Suprapubic skin (tissue), 4 donors: ENCODE data around the gene HES2. TPM values are rescaled to one million over a fixed set of nuclear protein-coding genes. Genes with fewer than 3 reads are reported as not detected.
A peak's percentile ranks its signal among the peaks of the same experiment; 100 is the strongest.
"Not testable (repeated sequence)": the region's sequence is repeated elsewhere in the genome, so short reads cannot be mapped to it uniquely, and the experiment has no call there.

ENCODE experiments used
- DNase-seq, 2 donors: peaks; one replicate each; pipeline ENCODE4 v3.0.0-alpha.2; 2019; ENCODE audit warnings: low spot score in 2 of 2
- H3K27ac ChIP-seq: fragments of 200-600 bp; sonication (generic); one replicate; pipeline ENCODE4 v1.5.1; 2019
- H3K27me3 ChIP-seq: fragments of 200-600 bp; sonication (generic); one replicate; pipeline ENCODE4 v1.5.1; 2019
- H3K36me3 ChIP-seq: fragments of 200-600 bp; sonication (generic); one replicate; pipeline ENCODE4 v1.5.1; 2019
- H3K4me1 ChIP-seq: fragments of 200-600 bp; sonication (generic); one replicate; pipeline ENCODE4 v1.5.1; 2019
- H3K4me3 ChIP-seq: fragments of 200-600 bp; sonication (generic); one replicate; pipeline ENCODE4 v1.5.1; 2019; ENCODE audit warnings: mild to moderate bottlenecking
- H3K9me3 ChIP-seq: fragments of 200-600 bp; sonication (generic); one replicate; pipeline ENCODE4 v1.5.1; 2019
- CTCF ChIP-seq, 2 donors: fragments of 200-600 bp in 1 of 2; fragments of 450-650 bp in 1 of 2; sonication (generic) in 1 of 2; IDR thresholded peaks; one replicate each; pipeline ENCODE4 v1.5.1; 2016 to 2019; ENCODE audit warnings: antibody characterized with exemption in 2 of 2, mild to moderate bottlenecking in 1 of 2, moderate library complexity in 1 of 2
- EP300 ChIP-seq: sonication (generic); formaldehyde crosslinking; IDR thresholded peaks from one replicate; pipeline ENCODE4 v1.6.1; 2017; ENCODE audit warnings: antibody characterized with exemption
- POLR2A ChIP-seq, 2 donors: fragments of 450-650 bp; IDR thresholded peaks; one replicate each; pipeline ENCODE4 v1.6.1; 2017; ENCODE audit warnings: antibody characterized with exemption in 2 of 2, mild to moderate bottlenecking in 2 of 2, moderate library complexity in 2 of 2
- POLR2AphosphoS5 ChIP-seq, 3 donors: sonication (generic); formaldehyde crosslinking; IDR thresholded peaks; one replicate each; pipeline ENCODE4 v1.6.1; 2017; ENCODE audit warnings: antibody characterized with exemption in 3 of 3
- WGBS: methylation state at CpG from one replicate; pipeline ENCODE4 v1.1.5; 2018; 5-methylcytosine and 5-hydroxymethylcytosine counted together
- total RNA-seq, 4 donors: library from RNA; depleted of rRNA; stranded (reverse); fragments of >200 nt; gene quantifications; one replicate each; pipeline ENCODE4 v1.1.0, GENCODE V29; 2016

Gene HES2
- total RNA-seq, 4 donors from 2014 or later, result 18.2 to 36.4 (median 24.9) TPM

DNA sequence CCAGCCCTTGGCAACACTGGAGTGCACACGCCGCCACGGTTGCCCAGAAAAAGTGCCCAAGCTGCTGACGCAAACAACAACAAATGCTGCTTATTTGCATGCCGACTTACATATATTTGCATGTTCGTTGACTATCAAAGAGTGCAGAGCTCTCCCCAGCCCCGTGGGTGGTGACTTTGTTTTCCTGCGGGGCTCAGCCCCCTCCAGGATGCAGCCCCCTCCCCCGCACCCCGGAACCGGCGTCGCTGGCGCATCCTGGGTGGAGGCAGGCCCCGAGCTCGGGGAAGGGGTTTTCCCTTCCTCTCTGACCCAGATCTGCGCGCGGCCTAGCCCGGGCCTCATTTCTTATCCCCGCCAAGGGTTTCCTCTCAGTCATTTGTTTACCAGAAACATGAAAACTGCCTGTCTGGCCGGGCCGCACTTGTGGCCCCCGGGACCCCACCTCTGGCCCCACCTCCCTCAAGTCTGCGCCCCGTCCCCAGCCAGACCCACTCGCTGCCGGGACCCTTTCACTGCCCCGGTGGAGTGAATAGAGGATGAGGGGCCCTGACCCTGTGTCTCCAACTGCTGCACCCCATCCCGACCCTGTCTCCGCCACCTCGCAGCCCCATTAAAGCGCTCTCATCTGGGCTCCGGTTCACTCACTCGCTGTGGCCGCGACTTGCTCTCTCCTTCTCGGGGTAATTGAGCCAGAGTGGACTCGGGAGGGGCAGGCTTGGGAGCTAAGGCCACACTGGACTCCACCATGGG, 40.8 kb upstream of the HES2 start:
- H3K27me3 ChIP-seq, result peaks cover 28% of the 10 kb centered on the region
- H3K27ac ChIP-seq, result no peak overlapping the region
- peak overlapping the region; percentile 27 for H3K4me3 ChIP-seq
- no peak for TF ChIP-seq CTCF (IDR thresholded peaks at IDR 0.05)
- TF ChIP-seq EP300, result no peak
- TF ChIP-seq POLR2AphosphoS5 (IDR thresholded peaks at IDR 0.05), result no peak
- no peak for TF ChIP-seq POLR2A (IDR thresholded peaks at IDR 0.05)
- no peaks in the 10 kb centered on the region for H3K9me3 ChIP-seq
- DNase-seq, result no peak
- 35% methylated on average over 39 of the region's 39 CpGs for WGBS
- H3K36me3 ChIP-seq, result peaks cover 25% of the 10 kb centered on the region
- H3K4me1 ChIP-seq, result peaks cover 15% of the 10 kb centered on the region

- TF ChIP-seq POLR2AphosphoS5 (IDR thresholded peaks at IDR 0.05), result no peak
- Histone ChIP-seq H3K27ac (no peak overlapping the region), H3K27me3 (peaks cover 31% of the 10 kb centered on the region), H3K36me3 (peaks cover 25% of the 10 kb centered on the region), H3K4me1 (peaks cover 21% of the 10 kb centered on the region), H3K4me3 (peak overlapping the region; percentile 27), H3K9me3 (no peaks in the 10 kb centered on the region)
- 17% methylated on average over 9 of the region's 18 CpGs for WGBS
- no peak for DNase-seq
These were observed 40.1 kb upstream of the HES2 start for GRCh38 chr1:6459850-6460265.

- Histone ChIP-seq H3K27ac (no peak overlapping the region), H3K9me3 (no peaks in the 10 kb centered on the region), H3K27me3 (peaks cover 58% of the 10 kb centered on the region), H3K36me3 (peaks cover 7% of the 10 kb centered on the region), H3K4me1 (peaks cover 34% of the 10 kb centered on the region), H3K4me3 (no peak overlapping the region)
- DNase-seq, result no peak
- 75% methylated on average over 8 of the region's 11 CpGs for whole genome bisulfite sequencing
- no peak for TF ChIP-seq EP300
These were observed 37.2 kb upstream of the HES2 start for GRCh38 chr1:6456800-6457466.

DNA sequence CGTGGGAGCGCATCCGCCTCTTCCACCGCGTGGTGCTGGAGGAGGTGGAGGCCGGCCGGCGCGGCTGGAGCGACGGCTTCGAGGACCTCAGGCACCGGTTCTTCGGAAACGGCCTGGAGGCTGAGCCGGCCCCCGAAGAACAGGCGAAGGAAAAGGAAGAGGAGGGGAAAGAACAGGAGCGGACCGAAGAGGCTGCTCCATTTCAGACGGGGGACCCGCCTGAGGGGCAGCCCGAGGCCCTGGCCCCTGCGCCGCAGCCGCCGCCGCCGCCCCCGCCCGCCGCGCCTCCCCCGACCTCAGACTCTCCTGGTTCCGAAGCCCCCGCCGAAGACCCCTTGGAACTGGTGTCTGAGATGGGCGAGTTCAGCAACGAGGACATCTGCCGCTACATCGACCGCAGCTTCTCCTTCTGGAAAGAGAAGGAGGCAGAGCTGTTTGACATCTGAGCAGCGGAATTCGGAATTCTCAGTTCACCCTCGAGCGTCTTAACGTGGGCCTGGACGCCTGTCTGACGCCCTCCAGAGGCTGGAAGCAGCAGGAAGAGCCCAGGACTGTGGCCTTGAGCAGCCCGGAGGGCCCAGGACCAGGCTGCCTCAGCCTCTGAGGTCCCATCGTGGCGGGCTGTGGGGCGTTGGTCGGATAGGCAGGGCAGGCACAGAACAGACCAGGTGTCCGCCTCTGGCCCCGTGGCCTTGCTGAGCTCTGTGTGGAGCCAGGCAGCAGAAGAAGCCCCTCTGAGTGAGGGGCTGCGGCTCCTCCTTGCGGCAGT, 36.2 kb upstream of the HES2 start:
- H3K27ac ChIP-seq, DNase-seq, H3K9me3 ChIP-seq, H3K36me3 ChIP-seq, H3K4me3 ChIP-seq: not testable (repeated sequence)
- WGBS, result 70% methylated on average over 6 of the region's 58 CpGs
- Histone ChIP-seq H3K4me1 (peaks cover 30% of the 10 kb centered on the region), H3K27me3 (peaks cover 65% of the 10 kb centered on the region)

DNA sequence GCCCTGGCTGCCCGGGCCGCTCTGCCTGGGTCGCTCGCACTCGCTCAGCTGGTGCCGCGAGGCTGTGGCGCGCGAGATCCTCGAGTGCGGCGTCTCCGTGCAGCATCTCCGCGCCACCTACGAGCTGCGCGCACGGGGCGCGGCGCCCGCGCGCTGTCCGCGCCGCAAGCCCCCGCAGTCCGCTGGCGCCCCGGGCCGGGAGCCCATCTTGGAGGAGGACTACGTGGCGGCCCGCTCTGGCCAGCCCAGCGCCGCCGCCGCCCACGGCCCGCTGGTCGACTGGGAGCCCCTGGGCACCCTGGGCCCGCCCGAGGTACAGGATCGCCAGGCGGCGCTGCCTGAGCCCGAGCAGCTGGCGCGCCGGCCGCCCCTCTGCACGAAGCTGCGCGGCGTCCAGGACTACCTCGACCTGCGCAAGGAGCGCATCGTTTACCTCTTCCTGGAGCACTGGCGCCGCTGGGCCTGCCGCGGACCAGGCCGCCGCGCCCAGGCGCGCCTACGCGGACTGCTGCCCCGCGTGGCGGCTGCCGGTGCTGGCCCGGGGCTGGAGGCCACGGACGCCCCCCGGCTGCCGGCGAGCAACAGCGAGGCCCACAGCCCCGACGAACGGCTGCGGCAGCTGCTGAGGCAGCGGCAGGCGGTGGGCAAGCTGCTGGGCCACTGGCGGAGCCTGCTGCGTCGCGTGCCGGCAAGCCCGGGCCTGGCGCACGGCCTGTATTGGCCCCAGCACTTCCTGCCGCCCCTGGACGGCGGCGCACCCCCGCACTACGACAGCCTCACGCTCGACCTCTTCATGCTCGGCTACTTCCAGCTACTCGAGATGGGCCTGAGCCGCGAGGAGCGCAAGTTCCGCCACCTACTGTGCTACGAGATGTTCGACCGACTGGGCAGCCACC, 35.4 kb upstream of the HES2 start:
- H3K36me3 ChIP-seq, result no peaks in the 10 kb centered on the region
- no peak overlapping the region for H3K27ac ChIP-seq
- no peak for DNase-seq
- peak overlapping the region; percentile 26 for H3K4me3 ChIP-seq
- no peaks in the 10 kb centered on the region for H3K9me3 ChIP-seq
- peaks cover 73% of the 10 kb centered on the region for H3K27me3 ChIP-seq
- WGBS, result 9% methylated on average over 19 of the region's 115 CpGs
- TF ChIP-seq POLR2AphosphoS5 (IDR thresholded peaks at IDR 0.05) (no peak), POLR2A (IDR thresholded peaks at IDR 0.05) (no peak), EP300 (no peak), CTCF (IDR thresholded peaks at IDR 0.05) (no peak)
- H3K4me1 ChIP-seq, result peaks cover 26% of the 10 kb centered on the region

DNA sequence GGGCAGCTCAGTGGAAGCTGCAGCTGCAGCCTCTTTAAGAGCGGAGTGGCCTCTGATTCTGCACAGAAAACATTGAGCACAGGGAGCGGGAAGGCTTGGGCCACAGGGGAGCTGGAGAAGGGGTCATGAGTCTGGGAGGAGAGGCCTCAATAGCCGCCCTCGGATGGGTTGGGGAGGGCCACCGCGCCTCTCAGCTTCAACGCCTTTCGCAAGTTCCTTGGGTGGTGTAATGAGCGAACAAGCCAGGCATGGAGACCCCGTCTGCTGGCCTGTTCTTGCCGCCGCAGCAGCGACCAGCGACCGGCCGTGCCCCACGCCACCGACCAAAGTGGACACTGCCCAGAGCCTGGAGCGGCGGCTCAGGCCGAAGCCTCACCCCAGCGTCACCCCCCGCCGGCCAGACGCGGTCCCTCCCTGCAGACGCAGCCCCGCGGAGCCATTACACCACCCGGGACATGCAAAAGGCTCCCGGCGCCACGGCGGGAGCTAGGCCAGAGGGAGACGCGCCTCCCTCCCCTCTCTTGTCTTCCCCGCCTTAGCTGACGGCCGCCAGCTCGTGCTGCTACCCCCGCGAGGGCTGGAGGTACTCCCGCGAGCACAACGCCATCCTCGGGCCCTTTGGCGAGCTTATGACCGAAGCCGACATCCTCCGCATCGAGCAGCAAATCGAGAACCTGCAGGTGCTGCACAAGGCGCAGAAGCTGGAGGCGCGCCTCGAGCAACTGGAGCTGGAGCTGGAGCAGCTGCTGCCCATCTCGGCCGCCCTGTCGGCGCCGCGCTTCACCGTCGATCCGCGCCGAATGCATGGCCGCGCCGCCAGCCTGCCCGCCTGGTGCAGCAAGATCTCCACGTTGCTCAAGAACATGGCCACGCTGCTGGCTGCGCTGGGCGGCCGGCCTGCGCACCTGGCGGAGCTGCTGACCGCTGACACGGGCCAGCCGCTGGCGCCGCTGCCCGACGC, 34.5 kb upstream of the HES2 start:
- DNase-seq, H3K36me3 ChIP-seq, H3K9me3 ChIP-seq, H3K27ac ChIP-seq: not testable (repeated sequence)
- Histone ChIP-seq H3K27me3 (peaks cover 82% of the 10 kb centered on the region), H3K4me3 (peak overlapping the region; percentile 26), H3K4me1 (peaks cover 22% of the 10 kb centered on the region)
- WGBS, result 30% methylated on average over 10 of the region's 85 CpGs
